ENCODE results near the gene CCDC178.

GRCh38 chr18:33369711-33370449 is 70.6 kb downstream of the CCDC178 start:
- no peak for TF ChIP-seq EP300 (IDR thresholded peaks at IDR 0.05; ENCODE audit: borderline replicate concordance)
- no peak for TF ChIP-seq EGR1 (IDR thresholded peaks at IDR 0.05)
- TF ChIP-seq USF1 (IDR thresholded peaks at IDR 0.05), result no peak
- no peak for TF ChIP-seq CEBPB (IDR thresholded peaks at IDR 0.05)
- no peak for TF ChIP-seq ZBTB7A (IDR thresholded peaks at IDR 0.05; ENCODE audit: low read depth)
- no peak for TF ChIP-seq FOXM1 (IDR thresholded peaks at IDR 0.05; ENCODE audit: borderline replicate concordance, low read depth)
- TF ChIP-seq TEAD4 (IDR thresholded peaks at IDR 0.05), result no peak
